Measurements from ENCODE around the gene GAS1.

DNA sequence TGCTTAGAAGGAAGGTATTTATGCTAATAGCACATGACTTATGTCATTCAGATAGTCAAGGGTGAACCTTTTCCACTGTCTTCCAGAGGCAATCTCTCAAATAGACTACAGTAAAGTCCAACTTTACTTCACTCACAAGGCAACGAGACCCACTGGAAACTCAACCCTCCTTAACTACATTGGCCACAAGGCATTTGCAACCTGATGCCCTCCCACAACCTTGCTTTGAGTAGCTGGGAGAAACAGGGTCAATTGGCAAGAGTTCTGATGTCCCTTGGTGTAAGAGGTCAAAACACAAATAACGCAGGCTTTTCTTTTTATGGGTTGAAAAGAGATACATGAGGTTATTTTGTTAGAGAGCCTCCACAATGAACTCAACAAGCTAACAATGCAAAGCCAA, 6.1 kb downstream of the GAS1 start:
- TF ChIP-seq CTCF (conservative IDR thresholded peaks at IDR 0.05; ENCODE audit: low read length): no peak
- no peak for TF ChIP-seq EZH2phosphoT487 (IDR thresholded peaks at IDR 0.05; ENCODE audit: borderline replicate concordance)
